A549 (cell line): ENCODE measurements around the gene ORC1. TPM values are rescaled to one million over a fixed set of nuclear protein-coding genes. Genes with fewer than 3 reads are reported as not detected.

Experiments used
- CBX2 ChIP-seq: fragments of 200-600 bp; sonication (generic); IDR thresholded peaks from 2 replicates; pipeline ENCODE4 v1.6.1; 2016; ENCODE audit warnings: low read depth, mild to moderate bottlenecking, borderline replicate concordance
- CEBPB ChIP-seq, 2 experiments: fragments of >200 bp in 1 of 2; sonication (Bioruptor Twin) in 1 of 2; formaldehyde crosslinking in 1 of 2; IDR thresholded peaks; 2 replicates each; pipeline ENCODE4 v1.6.1; 2012 to 2016
- CHD2 ChIP-seq: fragments of 150-350 bp; IDR thresholded peaks from 2 replicates; pipeline ENCODE4 v1.6.1; 2014; ENCODE audit warnings: low read length; ENCODE audit not compliant: partially characterized antibody
- CTCF ChIP-seq: fragments of >200 bp; sonication (Bioruptor Twin); formaldehyde crosslinking; IDR thresholded peaks from 3 replicates; pipeline ENCODE4 v1.5.1; 2016
- E2F6 ChIP-seq: IDR thresholded peaks from 2 replicates; pipeline ENCODE4 v1.6.1; 2012; ENCODE audit warnings: low read depth, borderline replicate concordance
- EP300 ChIP-seq, 2 experiments: fragments of >200 bp; sonication (Bioruptor Twin); formaldehyde crosslinking; IDR thresholded peaks; 2 replicates in 1 of 2; 3 replicates in 1 of 2; pipeline ENCODE4 v1.6.1; 2016 to 2017
- GATA3 ChIP-seq: IDR thresholded peaks from 2 replicates; pipeline ENCODE4 v1.6.1; 2012; ENCODE audit warnings: borderline replicate concordance
- HDAC2 ChIP-seq: fragments of 200-600 bp; sonication (generic); IDR thresholded peaks from 2 replicates; pipeline ENCODE4 v1.6.1; 2016
- HOXB13 ChIP-seq: fragments of 250-450 bp; sonication (Bioruptor Pico); IDR thresholded peaks from 2 replicates; pipeline ENCODE4 v1.5.0; 2020; ENCODE audit warnings: low read depth, mild to moderate bottlenecking, moderate library complexity
- MAFK ChIP-seq: fragments of 450-650 bp; IDR thresholded peaks from 2 replicates; pipeline ENCODE4 v1.6.1; 2014; ENCODE audit not compliant: partially characterized antibody
- MYC ChIP-seq: IDR thresholded peaks from 2 replicates; pipeline ENCODE4 v1.6.1; 2012; ENCODE audit warnings: mild to moderate bottlenecking, inconsistent platforms, low read length, improper control_type of control experiment, borderline replicate concordance
- NFE2L2 ChIP-seq: fragments of 150-350 bp; conservative IDR thresholded peaks from 2 replicates; pipeline ENCODE4 v1.6.1; 2014; ENCODE audit warnings: low read length
- NPAS2 ChIP-seq: fragments of 250-450 bp; sonication (Bioruptor Pico); IDR thresholded peaks from 2 replicates; pipeline ENCODE4 v1.8.0; 2022; ENCODE audit warnings: mild to moderate bottlenecking, moderate library complexity, borderline replicate concordance
- PHF8 ChIP-seq: fragments of 200-600 bp; sonication (generic); IDR thresholded peaks from 2 replicates; pipeline ENCODE4 v1.6.1; 2016; ENCODE audit warnings: low read depth, mild to moderate bottlenecking, antibody characterized with exemption, moderate library complexity, borderline replicate concordance
- POLR2A ChIP-seq: IDR thresholded peaks from 2 replicates; pipeline ENCODE4 v1.6.1; 2012; ENCODE audit warnings: mild to moderate bottlenecking, low read length
- RAD21 ChIP-seq, 2 experiments: fragments of >200 bp in 1 of 2; sonication (Bioruptor Twin) in 1 of 2; formaldehyde crosslinking in 1 of 2; IDR thresholded peaks in 1 of 2; conservative IDR thresholded peaks in 1 of 2; 2 replicates in 1 of 2; 3 replicates in 1 of 2; pipeline ENCODE4 v1.6.1; 2012 to 2018; ENCODE audit warnings: inconsistent platforms in 1 of 2
- RFX5 ChIP-seq: fragments of 450-650 bp; IDR thresholded peaks from 2 replicates; pipeline ENCODE4 v1.7.1; 2014; ENCODE audit warnings: antibody characterized with exemption, mild to moderate bottlenecking, moderate library complexity
- TFCP2L1 ChIP-seq: fragments of 250-450 bp; sonication (Bioruptor Pico); IDR thresholded peaks from 2 replicates; pipeline ENCODE4 v1.5.0; 2021; ENCODE audit warnings: mild to moderate bottlenecking
- USF2 ChIP-seq: fragments of 450-650 bp; IDR thresholded peaks from 2 replicates; pipeline ENCODE4 v1.6.1; 2014; ENCODE audit warnings: antibody characterized with exemption
- ZC3H11A ChIP-seq: fragments of 450-650 bp; IDR thresholded peaks from 2 replicates; pipeline ENCODE4 v1.6.1; 2014; ENCODE audit warnings: antibody characterized with exemption, mild to moderate bottlenecking
- ZNF302 ChIP-seq: fragments of 250-450 bp; sonication (Bioruptor Pico); IDR thresholded peaks from 2 replicates; pipeline ENCODE4 v1.9.0; 2021; ENCODE audit warnings: inconsistent platforms, mild to moderate bottlenecking, moderate library complexity
- polyA plus RNA-seq, 4 experiments: library from polyadenylated mRNA; depleted of rRNA in 3 of 4; stranded (reverse); fragments of >200 nt; fragmentation: RNase III in 1 of 4; extraction: RNeasy Plus Mini Kit Qiagen cat#74134 plus additional on column Dnase treatment in 1 of 4; gene quantifications; 2 replicates in 3 of 4; 3 replicates in 1 of 4; pipeline ENCODE4 v1.2.3, GENCODE V29; 2011 to 2017
- TF ChIP-seq, protein P1 (sequence below): fragments of 200-600 bp; sonication (generic); IDR thresholded peaks from 2 replicates; pipeline ENCODE4 v1.6.1; 2016; ENCODE audit warnings: antibody characterized with exemption, mild to moderate bottlenecking, moderate library complexity
- TF ChIP-seq, protein P2 (sequence below): fragments of 250-450 bp; sonication (Bioruptor Pico); IDR thresholded peaks from 2 replicates; pipeline ENCODE4 v1.5.0; 2021; ENCODE audit warnings: mild to moderate bottlenecking, moderate library complexity, borderline replicate concordance

Gene ORC1
- polyA plus RNA-seq, 2 of the 4 experiments (the other 2 are of a cell fraction): 18.9 to 19.1 TPM

DNA sequence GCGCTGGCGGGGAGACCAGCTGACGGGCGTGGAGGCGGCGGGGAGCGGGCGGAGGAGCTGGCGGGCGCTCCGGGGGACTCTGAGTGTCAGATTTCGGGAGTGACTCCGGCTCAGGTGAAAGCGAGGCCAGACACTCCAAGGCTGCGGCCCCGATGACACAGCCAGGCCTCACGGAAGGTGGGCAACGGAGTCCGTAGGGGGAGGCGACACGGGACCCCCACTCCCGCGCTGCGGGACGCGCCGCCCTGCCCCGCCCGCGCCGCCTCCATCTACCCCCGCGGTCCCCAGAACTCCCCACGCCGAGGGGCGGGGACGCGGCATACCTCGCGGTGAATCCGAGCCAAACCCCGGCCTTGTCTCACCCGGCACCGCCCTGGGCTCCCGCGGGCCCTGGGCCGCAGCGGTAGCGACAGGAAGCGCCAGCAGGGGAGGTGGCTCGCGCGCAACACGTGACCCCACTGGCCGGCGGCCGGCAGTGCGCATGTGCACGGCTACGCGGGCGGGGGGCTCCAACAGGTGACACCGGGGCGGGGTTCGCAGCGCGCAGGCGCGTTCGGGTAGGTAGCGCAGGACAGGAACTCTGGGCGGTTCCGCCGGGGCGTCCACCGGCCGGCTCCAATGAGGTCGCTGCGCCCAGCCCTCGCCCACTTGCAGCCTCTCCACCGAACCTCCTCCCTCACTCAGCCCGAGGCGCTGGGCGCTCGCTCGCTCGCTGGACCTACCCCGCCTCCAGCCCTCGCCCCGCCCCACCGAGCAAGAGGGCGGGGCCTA is 38.3 kb downstream of the ORC1 start, which contains the start of gene CC2D1B (continued):
- no peak for TF ChIP-seq ZC3H11A
- no peak for TF ChIP-seq NFE2L2
- peak; percentile 97 for TF ChIP-seq USF2
- no peak for TF ChIP-seq HOXB13
- no peak for TF ChIP-seq GATA3
- TF ChIP-seq E2F6: no peak; the same call in 1 of the 2 replicates
- TF ChIP-seq RAD21 (conservative IDR thresholded peaks at IDR 0.05 in 1 of 2, IDR thresholded peaks at IDR 0.05 in 1 of 2): no peak
- no peak for TF ChIP-seq HDAC2
- TF ChIP-seq, protein P1, sequence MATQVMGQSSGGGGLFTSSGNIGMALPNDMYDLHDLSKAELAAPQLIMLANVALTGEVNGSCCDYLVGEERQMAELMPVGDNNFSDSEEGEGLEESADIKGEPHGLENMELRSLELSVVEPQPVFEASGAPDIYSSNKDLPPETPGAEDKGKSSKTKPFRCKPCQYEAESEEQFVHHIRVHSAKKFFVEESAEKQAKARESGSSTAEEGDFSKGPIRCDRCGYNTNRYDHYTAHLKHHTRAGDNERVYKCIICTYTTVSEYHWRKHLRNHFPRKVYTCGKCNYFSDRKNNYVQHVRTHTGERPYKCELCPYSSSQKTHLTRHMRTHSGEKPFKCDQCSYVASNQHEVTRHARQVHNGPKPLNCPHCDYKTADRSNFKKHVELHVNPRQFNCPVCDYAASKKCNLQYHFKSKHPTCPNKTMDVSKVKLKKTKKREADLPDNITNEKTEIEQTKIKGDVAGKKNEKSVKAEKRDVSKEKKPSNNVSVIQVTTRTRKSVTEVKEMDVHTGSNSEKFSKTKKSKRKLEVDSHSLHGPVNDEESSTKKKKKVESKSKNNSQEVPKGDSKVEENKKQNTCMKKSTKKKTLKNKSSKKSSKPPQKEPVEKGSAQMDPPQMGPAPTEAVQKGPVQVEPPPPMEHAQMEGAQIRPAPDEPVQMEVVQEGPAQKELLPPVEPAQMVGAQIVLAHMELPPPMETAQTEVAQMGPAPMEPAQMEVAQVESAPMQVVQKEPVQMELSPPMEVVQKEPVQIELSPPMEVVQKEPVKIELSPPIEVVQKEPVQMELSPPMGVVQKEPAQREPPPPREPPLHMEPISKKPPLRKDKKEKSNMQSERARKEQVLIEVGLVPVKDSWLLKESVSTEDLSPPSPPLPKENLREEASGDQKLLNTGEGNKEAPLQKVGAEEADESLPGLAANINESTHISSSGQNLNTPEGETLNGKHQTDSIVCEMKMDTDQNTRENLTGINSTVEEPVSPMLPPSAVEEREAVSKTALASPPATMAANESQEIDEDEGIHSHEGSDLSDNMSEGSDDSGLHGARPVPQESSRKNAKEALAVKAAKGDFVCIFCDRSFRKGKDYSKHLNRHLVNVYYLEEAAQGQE: no peak
- no peak for TF ChIP-seq ZNF302 (CRISPR knock-in tag)
- TF ChIP-seq MYC: 0 out of 2 replicates have a peak, but pooled peaks have one; percentile 21
- no peak for TF ChIP-seq MAFK
- TF ChIP-seq, protein P2, sequence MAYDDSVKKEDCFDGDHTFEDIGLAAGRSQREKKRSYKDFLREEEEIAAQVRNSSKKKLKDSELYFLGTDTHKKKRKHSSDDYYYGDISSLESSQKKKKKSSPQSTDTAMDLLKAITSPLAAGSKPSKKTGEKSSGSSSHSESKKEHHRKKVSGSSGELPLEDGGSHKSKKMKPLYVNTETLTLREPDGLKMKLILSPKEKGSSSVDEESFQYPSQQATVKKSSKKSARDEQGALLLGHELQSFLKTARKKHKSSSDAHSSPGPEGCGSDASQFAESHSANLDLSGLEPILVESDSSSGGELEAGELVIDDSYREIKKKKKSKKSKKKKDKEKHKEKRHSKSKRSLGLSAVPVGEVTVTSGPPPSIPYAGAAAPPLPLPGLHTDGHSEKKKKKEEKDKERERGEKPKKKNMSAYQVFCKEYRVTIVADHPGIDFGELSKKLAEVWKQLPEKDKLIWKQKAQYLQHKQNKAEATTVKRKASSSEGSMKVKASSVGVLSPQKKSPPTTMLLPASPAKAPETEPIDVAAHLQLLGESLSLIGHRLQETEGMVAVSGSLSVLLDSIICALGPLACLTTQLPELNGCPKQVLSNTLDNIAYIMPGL (CRISPR knock-in tag): no peak; the same call in 1 of the 2 replicates
- TF ChIP-seq CBX2: no peak
- peak; percentile 72 for TF ChIP-seq POLR2A
- peak; percentile 87 for TF ChIP-seq PHF8
- no peak for TF ChIP-seq CTCF
- peak; percentile 82 for TF ChIP-seq NPAS2 (CRISPR knock-in tag)
- no peak for TF ChIP-seq CHD2
- TF ChIP-seq RFX5: no peak
- no peak for TF ChIP-seq EP300 (IDR thresholded peaks at IDR 0.05)
- peak; percentile 8; the same call in 1 of the 2 replicates for TF ChIP-seq TFCP2L1 (CRISPR knock-in tag)
- TF ChIP-seq CEBPB (IDR thresholded peaks at IDR 0.05): no peak
- TF ChIP-seq, all 56 proteins: peak for 11
